NAMALWA (cell line): Measurements from ENCODE around the gene MBIP.

Experiments used
- DNase-seq: peaks from one replicate; pipeline ENCODE4 v3.0.0-alpha.2; 2015; ENCODE audit warnings: low spot score

The MBIP gene

DNA sequence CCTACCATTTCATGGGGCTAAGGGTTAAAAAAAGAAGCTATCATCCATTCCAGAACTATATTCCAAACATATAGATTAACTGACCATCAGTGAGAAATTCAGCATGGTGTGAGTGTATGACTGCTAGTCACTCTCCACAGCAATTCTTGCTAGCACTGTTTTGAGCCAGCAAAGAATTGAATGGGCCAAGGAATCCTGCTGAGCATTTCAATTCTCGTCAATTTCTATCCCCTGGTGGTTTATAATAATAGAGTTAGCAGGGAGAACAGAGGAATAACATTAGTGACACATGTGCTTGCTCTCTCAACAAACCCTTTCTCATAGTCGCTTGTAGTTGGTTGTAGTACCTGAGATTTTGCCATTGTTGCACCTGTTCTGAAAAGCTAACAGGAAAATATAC, 7.2 kb downstream of the MBIP start:
- DNase-seq: no peak

DNA sequence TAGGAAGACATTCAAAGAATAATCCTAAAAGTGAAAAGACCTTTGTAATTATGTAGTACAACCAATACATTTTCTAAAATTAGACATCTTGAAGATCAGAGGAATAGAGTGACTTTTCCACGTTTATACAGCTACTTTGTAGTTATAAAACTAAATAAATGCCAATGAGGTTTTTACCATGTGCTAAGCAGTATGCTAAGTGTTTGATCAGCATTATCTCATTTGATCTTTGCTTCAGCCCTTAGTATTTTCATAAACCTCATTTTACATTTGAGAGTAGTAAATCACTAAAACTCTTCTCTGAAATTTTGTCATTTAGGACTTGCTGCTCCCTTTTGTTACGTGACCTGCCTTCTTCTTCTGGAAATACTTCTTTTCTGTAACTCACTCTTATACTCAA, 13.6 kb downstream of the MBIP start:
- no peak for DNase-seq

DNA sequence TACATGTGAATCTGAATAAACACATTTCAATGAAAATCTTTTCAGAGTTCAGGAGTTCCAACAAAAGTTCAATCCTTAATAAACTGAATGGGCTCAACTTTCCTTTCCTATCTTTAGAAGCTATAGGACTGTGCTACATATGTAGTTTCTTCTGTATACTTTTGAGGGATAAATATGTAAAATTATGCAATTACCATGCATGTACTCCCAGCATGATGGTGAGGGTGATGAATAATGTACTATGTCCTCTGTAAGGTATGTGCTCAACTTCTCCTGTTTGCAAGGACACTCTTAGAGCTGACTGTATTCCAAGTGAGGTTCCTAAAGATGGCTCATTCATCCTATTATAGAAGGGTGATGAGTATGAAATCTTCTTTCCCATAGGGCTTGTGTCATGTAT, 15.5 kb downstream of the MBIP start:
- DNase-seq: no peak

DNA sequence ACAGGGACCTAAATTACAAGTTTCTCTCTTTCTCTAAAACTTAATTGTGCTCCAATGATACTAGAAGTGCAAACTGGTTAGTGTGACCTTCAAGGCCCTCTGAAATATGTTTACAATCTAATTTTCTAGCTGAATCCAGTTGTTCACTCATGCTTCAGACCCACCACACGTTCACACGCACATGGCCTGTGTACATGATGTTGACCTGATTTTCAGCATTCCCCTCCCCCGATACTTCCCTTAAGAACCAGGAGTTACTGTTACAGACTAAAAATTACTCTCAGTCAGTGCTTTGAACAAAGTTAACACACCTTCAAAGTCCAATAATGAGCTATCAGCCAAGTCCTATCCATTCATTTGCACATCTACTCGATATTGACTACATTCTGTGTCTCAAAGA, 16.5 kb downstream of the MBIP start:
- DNase-seq: no peak

DNA sequence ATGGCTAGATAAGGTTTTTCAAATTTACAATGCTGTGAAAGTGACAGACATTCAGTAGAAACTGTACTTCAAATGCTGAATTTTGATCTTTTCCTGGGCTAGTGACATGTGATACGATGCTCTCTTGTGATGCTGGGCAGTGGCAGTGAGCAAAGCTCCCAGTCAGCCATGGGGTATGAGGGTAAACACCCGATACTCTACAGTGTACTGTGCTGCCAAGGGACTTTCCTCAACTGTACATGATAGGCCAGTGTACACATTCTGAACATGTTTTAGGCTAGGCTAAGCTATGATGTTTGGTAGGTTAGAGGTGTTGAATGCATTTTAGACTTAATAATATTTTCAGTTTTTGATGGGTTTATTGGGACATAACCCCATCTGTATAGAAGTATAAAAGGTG, 17.6 kb downstream of the MBIP start:
- DNase-seq: no peak

DNA sequence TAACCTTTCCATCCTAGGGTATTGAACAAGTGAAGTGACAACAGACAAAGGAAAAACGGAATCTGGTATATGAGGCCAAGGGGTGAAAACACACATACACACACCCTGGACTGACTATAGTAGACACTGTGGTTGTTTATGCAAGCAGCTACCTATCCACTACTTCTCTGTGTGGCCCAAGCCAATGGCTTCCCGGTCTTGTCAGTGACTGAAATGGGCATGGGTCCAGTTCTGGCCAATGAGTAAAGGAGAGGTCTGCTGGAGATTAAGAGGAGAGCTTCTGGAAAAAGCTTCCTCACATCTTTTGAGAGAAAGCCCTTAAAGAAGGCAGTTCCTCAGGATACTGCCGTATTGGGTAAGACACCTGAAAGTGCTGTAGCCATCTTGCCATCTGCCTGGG, 19.3 kb downstream of the MBIP start:
- no peak for DNase-seq

DNA sequence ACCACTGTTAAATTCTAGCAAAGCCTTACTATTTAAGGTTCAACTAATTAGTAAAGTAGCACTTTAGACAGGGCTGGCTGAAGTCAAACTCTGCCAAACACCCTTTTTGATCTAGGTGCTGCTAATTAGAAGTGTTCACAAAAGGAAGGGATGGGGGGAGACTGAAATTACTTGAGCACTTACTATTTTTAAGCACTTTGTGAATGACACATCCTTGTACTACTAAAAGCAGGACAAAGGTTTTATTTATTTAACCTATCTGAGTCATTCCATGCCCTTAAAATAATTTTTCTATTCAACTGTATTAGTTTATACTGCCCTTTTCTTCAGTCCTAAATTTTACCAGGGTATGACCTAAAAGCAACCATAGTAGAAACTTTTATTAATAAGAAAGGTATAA, 20.1 kb downstream of the MBIP start:
- no peak for DNase-seq

DNA sequence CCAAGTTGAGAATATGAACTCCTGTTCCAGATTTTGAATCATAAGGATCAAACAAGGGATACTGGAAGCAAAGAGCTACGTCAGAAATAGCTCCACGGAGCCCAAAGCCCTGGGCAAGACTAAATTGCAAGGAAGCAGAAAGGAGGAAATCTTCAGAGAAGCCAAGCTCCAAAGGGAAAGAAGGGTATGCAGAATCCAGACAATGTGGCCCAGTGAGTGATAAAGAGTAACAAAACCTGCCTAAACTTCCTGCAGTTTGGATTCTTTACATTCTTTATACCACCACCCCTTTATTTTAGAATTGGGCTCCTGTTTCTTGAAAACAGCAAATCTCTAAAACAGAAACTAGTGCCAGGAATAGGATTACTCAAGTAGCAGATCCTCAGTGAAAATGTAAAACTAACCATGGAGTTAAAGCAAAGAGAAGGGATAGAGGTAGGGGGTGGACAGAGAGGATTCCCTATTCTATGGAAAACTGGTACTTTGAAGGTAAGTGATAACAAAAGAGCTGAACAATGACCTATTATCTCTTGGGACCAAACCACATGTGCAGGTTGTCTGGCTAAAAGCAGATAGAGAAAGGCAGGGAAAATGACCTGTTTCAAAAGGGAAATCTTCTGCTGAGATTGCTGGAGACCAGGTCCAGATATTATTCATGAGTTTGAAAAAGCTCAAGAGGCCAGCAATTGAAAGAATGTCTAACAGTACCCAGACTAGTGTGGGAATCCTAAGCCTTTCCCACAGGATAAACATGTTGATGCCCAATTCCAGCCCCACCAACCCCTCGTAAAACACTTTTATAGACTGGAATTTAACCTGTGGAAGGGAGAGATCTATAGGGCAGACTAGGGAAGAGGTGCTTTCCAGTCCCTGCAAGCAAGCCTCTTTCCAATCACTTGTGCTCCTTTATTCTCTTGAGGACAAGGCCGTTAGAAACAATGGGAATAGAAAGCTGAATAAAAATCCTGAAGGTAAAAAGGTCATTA, 24.5 kb downstream of the MBIP start:
- DNase-seq: no peak

DNA sequence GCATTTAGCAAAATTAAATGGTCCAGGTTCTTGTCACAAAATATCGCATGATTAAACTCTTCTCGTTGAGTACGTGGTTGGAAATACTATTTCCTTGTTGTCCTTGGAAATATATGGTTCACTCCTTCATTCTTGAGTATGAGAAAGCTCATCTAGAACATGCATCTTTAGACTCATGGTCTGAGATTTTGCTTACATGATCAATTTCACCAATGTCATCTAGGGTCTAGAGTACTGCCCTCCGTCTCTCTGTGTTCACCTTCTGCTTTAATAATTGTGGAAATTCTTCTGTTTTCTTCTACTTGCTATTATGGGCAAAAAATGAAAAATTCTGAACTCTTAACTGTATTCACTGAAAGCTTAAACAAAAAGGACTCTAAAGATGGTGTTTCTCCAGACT, 25.9 kb downstream of the MBIP start:
- DNase-seq: no peak

DNA sequence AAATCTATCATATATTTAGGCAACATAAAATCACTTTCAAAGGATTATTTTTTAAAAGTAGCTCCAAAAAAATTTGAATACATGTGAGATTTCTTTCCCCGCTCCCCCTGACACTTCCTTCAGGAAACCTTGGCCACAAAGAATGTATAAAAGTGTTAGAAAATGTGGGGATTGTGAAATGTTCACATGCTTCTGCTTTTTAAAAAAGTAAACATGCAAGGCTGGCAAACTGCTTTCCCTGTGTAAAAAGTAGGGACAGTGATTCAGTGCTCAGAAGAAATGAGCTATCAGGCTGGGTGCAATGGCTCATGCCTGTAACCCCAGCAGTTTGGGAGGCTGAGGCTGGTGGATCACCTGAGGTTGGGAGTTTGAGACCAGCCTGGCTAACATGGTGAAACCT, 26.6 kb downstream of the MBIP start:
- DNase-seq: no peak

DNA sequence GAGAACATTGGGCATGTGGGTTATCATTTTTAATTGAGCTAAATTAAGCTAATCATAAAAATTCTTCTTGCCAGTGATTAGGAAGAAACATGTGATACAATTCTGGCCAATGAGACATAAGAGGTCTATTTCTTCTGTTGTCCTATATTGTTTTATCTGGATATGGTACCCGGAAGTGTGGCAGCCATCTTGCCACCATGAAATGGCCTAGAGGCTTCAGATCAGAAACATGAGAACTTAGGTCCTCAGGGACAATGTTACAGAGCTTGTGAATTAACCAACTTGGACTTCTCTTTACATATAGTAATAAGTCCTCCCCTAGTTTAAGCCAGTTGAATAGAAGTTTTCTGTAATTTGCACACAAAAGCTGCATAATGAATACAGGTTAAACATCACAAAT, 30.5 kb downstream of the MBIP start:
- no peak for DNase-seq

DNA sequence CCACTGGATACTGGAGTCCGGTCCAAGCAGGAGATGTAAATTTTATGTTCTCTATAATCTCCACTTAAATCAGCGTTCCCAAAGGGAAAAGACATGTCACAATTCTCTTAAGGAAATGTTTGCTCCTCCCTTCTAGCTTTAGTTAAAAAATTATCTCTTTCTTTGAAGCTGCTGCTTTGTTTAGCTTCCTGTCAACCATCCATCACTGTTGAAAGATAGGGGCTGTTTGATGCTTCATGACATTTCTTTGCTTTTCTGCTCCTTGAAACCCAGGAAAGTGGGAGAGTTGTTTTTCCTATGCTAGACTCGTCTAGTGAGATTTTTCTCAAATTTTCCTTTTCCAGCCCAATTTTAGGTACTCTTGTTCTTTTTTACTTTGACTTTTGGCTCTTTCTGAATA, 31.9 kb downstream of the MBIP start:
- DNase-seq: no peak

DNA sequence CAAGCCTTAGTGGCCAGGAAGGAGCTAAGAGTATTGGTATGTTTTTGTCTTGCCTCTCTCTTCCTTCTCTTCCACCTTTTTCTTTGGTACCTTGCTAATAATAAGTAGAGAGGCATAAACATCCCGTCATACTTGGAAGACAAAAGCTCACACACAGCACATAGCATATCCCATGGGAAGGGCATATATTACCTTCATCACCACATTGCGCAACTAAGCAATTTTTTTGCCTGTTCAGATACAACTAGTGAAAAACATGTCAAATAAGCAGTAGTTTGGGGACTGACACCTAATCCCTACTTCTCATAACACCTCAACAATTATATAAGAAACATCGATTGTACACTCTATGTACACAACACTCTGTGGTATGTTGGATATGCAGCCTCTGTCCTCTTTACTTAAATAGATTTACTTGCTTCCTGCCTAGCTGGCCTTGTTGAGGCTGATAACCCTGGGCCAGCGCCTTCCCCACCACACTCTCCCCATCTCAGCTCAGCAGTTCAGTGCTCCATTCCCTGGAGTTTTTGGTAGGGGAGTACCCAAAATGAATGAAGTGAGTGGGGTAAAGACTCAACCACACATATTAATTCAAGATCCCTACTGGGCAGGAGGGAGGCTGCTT, 35.4 kb downstream of the MBIP start:
- no peak for DNase-seq

DNA sequence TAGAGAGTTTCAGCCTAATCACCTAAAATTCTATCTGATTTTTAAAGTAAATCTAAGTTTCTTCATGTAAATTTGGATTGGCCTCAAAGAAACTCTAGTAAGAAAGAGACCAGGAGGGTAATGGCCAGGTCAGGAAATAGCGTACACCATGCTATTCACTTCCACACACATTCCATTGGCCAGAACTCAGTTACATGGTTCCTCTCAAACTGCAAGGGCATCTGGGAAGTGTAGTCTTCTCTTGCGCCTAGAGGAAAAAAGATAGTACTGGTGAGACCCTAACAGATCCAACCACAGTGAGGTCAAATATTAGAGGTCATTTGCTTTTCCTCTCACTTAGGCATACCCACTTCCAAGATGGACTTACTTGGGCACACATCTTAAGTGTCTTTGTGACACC, 39.1 kb downstream of the MBIP start:
- peak; percentile 1 for DNase-seq

DNA sequence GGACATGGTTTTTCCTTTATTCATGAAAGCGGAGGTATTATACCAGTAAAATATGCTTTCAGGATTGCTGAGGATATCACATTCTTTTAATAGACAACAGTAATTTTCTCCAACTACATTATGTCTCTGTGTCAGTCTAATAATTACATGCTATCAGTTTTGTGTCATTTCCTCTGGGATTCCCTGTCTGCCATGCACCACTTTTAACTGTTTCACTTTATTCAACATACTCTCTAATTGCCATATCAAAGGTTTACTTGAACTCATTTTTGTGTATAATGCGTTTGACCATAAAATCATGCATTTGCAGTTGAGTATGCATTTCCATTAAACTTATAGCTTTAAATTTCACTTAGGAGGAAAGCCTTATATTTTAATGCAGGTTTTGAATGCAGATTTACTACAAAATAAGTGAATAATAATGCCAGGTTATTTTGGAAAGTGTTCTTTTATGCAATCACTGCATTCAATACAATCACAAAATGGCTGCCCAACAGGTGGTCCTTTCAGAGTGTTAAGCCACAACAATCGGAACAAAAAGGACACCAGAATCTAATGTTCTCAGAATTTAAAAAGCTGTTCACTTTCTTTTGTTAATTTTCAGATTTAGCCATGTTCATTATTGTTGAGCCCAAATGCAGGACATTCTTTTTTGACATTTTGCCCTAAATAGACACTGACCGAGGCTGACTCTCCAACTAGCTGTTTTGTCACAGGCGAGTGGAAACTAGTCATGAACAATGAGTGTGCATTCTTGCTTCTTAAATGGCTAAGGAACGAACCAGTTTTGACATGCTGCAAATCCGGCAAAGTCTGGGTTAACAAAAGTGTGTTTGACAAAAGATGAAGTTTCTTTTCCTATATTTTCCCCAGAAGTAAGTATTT, 40.9 kb downstream of the MBIP start:
- DNase-seq: no peak

DNA sequence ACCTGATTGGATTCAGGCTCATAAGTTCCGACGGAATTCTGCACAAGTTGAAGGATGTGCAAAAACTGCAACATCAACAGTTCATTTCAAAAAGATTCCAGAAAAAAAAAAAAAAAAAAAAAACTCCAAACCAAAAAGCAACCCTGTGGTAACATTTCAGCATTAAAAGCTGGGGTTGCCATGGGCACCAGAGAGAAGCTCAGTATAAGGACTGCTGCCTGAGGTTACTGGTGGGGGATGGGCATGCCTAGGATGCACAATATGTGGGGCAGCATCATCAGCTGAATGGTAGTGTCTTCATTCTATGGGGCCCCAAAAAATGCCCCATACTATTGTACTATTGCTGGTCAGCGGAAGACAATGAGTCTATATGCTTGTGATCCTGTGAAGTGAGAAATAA, 44.7 kb downstream of the MBIP start:
- DNase-seq: no peak

DNA sequence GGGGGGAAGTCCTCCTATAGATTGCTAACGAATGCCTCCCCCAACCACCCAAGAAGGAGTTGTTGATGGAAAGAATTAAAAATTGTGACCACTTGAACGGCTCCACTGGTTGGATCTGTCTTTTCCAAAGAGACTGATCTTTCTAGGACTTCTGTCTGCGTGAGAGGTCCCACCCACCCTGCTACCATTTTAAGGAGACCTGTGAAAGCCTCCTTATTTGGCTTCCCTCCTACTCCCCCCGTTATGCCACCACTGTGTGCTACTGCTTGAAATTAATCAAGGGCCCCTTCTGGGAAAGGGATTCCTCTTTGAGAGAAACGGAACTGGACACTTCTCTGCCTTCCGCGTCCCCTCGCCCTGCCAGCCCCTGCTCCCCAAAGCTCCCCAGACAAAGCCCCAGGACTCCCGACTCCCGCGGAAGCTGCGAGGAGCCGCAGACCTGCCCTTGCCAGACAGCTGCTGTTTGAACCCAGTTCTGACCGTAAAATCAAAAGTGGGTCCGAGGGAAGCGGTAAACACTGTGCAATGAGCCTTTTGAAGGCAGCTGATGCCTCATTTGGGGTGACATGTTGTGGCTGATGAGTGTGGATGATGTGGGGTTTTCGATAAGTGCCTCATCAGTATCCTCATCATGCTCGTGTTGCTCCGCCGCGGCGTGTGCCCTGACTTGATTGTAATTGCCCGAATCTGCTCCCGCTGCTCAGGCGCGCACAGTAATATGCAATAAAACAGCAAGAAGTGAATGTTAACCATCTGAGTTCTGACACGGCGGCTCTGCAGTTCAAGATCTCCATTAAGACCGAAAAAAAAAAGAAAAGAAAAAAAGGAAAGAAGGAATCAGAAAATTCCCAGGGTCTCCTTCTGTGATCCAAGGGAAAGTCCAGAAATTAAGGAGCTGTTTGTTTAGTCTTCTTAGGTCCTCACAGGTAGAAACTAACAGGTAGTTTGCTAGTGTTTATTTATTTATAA, 48.2 kb downstream of the MBIP start:
- DNase-seq: no peak

DNA sequence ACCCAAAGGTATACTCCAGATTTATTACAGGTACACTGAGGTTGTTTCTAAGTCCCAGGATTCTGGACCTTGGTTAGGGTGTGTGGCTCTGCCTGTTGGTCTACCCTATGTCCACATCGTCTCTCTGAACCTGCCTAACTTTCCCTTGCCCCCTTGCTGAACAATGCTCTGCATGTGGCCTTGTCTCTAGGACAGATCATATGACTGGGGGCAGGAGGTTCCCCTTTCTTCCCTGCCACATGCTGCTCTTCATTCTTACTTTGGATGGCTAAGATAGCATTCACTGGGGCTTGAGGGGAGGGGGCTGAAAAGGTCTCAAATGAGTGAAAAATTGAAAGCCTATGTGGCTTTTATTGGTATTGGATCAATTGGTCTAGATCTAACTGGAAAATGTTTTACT, 49.2 kb downstream of the MBIP start:
- DNase-seq: no peak

DNA sequence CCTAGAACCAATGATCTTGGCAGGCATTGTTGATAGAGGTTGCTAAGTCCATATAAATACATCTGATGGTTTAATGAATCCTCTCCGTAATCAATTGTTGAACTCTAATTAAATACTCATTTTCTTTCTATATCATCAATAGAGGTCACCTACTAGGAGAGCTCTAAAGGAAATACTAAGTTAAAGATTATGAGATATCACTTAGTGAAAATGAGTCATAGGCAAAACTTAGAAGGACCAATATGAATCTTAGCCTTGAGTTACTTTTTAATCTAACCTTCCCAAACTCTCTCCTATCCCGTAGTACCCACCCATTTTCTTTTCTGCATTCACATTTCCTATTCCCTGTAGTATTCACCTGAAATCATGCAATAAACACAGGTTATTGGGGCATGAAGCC, 50.2 kb downstream of the MBIP start:
- DNase-seq: no peak

DNA sequence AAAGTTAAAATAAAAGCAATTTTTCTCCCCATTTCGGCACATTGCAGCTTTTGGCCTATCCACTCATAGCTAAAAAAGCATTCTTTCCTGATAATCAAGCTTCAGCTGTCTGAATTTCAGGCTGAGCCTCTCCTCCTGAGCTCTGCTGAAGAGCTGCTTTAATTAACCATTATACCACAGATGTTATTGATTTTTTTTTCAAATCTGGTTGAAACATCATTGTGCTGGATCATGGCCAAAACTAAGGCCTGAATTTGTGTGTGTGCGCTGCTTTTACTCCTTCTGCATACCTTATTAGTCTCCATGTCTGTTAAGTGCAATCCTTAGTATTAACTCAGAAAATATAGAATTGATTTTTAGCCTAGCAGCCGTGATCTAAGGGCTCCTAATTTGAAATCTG, 52.3 kb downstream of the MBIP start:
- no peak for DNase-seq

DNA sequence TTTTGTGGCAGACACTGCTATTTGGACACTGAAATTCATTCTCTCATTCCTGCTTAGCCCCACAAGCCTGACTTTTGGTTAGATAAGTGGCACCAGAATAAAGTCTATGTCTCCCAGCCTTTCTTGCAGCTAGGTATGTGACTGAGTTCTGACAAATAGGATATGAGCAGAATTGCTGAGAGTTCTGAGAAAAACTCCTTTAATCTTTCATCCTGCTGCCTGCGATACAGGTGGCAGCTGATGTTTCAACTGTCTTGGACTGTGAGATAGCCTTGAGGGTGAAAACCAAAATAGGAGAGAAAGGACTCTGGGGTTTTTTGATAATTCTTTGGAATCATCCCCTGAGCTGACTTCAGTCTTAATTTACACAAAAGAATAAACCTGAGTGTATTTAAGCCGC, 55.8 kb downstream of the MBIP start:
- DNase-seq: no peak

DNA sequence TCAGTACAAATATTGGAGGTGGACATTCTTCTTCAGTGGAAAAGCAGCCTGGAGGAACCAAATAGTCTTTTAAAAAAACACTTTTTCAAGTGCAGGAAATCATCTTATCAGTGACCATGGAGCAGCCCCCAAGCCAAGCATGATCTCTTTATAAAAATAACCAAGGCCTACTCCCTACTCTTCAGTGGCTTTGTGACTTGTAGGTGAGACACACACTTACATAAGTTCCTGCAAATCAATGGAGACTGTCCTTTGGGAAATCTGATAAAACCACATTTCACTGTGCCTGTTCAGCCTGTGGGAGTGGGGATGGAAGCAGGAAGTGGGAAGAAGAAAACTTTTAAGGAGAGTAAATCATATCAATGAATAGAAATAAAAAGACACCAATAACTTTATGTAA, 56.3 kb downstream of the MBIP start:
- DNase-seq: no peak
